ENCODE results near the gene BSN.
A peak's percentile ranks its signal among the peaks of the same experiment; 100 is the strongest.
"Not testable (repeated sequence)": the region's sequence is repeated elsewhere in the genome, so short reads cannot be mapped to it uniquely, and the experiment has no call there.

The BSN gene

GRCh38 chr3:49675912-49676311 is 121.6 kb downstream of the BSN start:
- DNase-seq, result no peak

DNA sequence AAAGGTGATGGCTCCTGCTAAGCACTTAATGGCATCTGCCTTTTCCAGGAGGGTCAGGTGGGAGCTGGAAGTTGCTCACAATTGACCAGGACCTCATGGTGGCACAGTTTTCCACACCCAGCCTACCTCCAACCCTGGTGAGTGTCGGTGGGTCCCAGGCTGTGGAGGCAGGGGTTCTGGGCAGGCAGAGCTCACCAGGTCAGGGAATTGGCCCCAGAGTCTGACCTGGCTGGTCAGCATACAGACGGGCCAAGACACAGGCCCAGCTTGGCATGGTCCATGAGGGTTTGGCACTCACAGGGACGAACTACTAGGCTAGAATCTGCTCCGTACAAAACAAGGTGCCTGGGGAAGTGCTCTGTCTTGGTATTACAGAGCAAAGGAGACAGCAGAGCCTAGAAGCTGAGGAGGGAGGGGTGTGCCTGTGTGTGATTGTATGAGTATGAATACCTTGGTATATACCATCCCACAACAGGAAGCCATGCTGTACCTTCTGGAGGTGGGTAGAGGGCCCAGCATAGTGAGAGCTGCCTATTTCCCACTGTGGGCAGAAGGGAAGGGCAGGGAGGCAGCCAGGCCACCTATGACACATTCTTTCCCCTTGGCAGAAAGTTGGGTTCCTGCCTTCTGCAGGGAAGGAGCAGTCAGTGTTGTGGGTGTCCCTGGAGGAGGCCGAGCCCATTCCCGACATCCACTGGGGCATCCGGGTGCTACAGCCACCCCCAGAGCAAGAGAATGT is 126.4 kb downstream of the BSN start:
- no peak for DNase-seq

DNA sequence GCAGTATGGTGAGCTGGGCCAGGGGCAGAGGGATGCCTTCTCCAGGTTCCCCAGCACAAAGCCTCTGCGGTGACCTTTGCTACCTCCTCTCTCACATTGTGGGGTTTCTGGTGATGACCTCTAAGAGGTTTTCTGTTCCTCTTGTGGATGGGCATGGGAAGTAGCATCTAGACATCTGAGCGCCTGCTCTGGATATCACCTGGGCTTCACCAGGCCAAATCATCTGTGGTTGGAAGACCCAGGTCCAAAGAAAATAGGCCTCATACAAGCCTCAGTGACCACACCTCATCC is 126.9 kb downstream of the BSN start:
- no peak for DNase-seq

DNA sequence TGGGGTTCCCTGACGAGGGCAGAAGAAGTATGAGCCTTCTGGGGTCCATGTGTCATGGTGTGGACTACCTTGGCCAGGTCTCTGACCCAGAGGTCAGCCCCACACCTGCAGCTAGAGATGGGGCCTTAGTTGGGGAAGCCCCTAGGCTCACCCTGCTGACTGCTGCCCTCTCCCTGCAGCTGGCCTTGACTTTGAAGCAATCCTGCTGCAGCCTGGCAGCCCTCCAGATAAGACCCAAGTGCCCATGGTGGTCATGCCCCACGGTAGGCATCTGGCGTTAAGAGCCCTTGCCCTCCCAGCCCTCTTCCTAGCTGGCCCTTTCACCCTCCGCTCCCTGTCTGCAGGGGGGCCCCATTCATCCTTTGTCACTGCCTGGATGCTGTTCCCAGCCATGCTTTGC is 127.3 kb downstream of the BSN start:
- DNase-seq, result no peak

DNA sequence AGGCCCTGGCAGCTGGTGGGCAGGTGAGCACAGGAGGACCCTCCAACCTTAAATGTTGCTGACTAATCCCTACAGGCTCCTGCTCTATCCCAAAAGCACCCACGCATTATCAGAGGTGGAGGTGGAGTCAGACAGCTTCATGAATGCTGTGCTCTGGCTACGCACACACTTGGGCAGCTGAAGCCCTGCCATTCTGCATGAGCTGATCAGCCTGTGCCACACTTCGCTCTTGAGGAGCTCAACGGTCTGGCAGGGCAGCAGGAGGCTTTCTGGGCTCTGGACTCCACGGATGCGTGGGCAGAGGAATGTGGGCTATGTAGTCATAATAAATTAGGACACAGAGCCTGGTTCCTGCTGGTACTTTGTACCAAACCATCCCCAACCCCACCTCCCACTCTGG is 128.9 kb downstream of the BSN start:
- DNase-seq, result no peak

- DNase-seq, result not testable (repeated sequence)
These were observed 130.2 kb downstream of the BSN start for GRCh38 chr3:49684453-49684852.

GRCh38 chr3:49685103-49685502 is 130.8 kb downstream of the BSN start:
- DNase-seq, result not testable (repeated sequence)

GRCh38 chr3:49685846-49686245 is 131.6 kb downstream of the BSN start:
- not testable (repeated sequence) for DNase-seq

DNA sequence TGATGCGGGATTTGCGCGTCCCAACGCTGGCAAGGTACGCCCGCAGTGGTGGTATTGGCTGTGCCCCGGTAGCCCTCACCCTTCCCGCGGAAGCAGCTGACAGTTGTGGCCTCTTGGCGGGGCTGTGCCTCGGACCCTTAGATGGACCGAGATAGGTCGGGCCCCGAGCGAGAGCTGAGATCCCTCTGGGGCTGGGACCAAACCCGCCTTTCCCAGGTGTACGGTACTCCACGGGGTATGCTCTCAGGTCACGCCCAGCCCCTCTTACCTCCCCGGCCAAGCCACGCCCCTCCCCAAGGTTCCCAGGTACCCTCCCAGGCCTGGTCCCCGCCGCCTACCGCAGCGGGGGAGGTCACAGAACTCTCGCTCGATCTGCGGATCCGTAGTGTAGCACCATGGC is 132.1 kb downstream of the BSN start:
- not testable (repeated sequence) for DNase-seq

DNA sequence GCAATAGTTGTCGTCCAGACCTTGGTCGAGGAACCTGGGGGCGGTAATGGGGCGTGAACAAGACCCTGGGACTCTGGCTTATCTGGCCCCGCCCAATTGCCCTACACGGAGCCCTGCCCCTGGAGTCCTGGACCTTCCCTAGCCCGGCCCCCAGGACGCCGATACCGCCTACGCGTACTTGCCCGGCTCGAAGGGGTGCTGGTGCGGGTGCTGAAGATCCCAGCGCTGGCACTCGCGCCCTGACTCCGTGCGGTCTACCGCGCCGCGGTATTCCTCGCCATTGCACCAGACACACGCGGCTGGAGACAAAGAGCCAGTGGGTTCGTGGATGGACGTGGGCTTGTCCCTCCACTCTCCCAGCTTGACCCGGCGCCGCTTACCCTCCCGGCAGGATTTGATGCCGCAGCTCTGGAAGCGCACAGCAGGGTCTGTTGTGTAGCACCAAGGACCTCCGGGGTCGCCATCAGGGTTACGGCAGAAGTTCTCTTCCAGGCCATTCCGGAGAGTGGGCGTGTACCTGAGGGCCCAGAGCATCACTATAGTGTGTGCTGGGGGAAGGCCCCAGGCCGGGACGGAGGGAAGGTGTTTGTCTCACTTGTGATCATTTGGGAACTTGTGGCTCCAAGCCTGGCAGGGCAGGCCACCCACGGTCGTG is 132.6 kb downstream of the BSN start:
- peak; percentile 56 for DNase-seq

DNA sequence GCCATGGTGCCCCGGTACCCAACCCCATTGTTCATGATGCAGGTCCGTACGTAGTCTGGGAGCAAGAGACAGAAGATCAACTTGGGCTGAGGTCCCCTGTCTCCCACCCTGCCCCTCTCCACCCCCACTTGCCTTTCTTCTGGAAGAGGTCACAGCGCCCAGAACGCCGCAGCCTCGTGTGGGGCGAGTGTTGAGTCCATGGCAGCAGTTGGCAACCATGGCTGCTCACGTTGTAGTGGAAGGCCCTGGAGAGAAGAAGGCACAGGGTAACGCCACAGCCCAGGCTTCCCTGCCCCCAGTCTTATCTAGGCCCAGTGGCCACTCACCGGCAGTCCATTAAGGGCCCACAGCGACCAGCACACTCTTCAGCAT is 133.1 kb downstream of the BSN start:
- not testable (repeated sequence) for DNase-seq

- not testable (repeated sequence) for DNase-seq
These were observed 134.2 kb downstream of the BSN start for GRCh38 chr3:49688338-49689045.

- DNase-seq, result peak; percentile 95
These were observed 135.0 kb downstream of the BSN start, which contains the start of the genes MST1 and RNF123 for GRCh38 chr3:49689046-49689907. TSS of gene MST1 (minus strand) at chr3:49689474. CDS start at chr3:49688691, 783 bp downstream. TSS of gene RNF123 (plus strand) at chr3:49689557. CDS start at chr3:49691166, 1,609 bp downstream.

DNA sequence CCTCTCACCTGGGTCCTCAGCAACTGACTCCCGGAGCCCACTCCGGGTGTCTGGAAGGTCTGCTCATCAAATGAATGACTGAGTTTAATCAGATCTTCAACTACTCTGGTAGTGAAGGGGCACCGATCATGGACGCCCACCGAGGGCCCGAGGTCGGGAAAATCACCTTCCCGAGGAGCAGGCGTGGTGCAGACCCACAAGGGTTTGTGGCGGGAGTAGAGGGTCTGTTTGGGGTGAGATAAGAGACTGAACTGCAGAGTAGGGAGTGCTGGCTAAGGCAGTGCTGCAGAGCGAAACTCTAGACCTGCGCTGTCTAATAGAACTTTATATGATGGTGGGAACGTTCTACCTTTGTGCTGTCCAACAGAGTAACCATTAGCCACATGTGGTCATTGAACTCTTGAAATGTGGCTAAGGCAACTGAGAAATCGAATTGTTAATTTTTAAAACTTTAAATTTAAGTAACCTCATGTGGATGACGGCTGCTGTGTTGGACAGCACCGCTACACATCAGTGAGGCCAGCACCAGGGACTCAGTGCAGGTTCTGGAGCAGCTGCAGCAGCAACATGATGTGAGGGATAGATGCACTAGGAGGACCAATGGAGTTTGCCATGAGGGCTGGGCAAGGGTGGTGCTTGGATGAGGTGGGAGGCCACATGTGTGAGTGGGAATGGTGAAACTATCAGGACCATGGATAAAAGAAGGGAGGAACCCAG is 135.8 kb downstream of the BSN start:
- not testable (repeated sequence) for DNase-seq

GRCh38 chr3:49690856-49691255 is 136.6 kb downstream of the BSN start:
- DNase-seq, result not testable (repeated sequence)

GRCh38 chr3:49691481-49691880 is 137.2 kb downstream of the BSN start:
- DNase-seq, result not testable (repeated sequence)

DNA sequence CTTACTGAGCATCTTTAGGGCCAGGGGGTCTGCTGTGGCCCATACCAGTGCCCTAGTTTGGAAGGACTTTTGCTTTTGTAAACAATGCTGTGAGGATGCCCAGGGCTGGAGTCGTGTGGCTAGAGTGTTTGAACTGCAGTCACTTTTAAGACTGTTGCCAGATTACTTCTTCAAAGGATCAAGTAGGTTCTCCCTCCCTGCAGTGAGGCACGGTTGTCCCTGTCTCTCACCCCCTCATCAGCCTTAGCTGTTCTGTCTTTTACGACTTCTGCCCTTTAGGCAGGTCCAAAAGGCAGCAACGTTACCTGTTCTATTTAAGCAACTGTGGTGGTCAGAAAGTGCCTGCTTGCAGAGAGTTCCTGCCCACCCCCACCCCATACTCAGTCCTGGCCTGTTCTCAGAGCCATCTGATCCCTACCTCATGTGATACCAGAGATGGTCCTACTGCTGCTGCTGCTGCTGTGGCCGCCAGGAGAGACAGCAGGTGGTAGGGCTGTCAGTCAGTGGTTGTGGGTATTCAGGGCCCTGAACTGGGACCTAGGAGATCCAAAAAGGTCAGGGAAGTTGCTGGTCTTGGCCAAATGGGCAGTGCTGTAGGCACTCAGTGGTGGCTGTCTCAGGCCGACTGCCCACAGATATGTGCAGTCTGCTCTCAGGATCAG is 140.3 kb downstream of the BSN start:
- DNase-seq, result not testable (repeated sequence)

DNA sequence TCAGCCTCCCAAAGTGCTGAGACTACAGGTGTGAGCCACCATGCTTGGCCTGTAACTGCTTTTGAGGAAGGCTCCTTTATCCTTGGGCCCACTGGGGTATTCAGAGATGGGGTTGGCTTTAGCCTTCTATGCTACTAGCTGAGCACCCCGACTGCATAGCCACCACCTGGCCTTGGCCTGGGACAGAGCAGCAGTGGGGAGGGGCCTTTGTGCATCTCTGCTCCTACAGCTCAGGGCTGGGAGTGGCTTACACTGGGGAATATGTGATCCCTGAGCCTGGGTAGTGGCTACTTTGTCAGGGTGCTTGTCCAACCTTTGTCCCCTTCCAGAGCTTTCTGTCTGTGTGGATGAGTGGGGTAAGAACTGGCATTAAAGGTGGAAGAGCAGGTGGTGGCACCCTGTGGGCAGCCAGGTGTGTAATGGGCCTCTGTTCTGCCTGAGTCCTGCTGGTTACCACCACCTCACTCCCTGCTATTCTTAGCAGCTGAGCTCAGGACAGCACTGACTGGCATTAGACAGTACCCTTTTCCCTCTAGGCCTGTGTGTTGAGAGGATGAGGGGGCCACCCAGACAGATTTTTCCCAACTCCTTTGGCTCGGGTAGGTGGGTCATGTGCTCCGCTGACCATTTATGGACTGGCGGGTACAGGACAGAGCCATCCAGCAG is 141.2 kb downstream of the BSN start:
- not testable (repeated sequence) for DNase-seq

GRCh38 chr3:49699281-49699979 is 145.2 kb downstream of the BSN start:
- DNase-seq, result no peak

GRCh38 chr3:49700014-49700413 is 145.7 kb downstream of the BSN start:
- DNase-seq, result no peak

All from femur (tissue), 1 donor.